ENCODE data around the gene CNN3.

The CNN3 gene

DNA sequence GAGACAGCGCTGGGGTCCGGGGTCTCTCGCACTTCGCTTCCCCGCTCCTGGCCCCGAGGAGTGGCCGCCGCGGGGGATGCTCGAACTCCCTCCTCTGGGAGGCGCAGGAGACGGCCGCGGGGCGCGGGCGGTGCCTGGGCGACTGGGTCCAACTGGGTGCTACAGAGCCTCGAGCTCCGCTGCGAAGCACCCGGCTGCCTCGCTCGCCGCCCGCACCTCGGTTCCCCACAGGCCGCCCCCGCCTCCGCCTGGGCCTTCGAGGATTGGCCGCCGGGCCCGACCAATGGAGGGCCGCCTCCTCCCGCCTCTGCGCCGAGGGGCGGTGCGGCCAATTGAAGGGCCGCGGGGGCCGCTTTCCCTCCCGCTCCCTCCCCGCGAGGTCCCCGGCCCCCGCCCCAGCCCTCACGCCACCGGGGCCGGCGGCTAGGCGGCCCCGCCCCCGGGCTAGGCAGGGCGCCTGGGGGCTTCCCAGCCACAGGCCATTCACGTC is at the start of gene CNN3:
Gene CNN3 (minus strand): TSS at position 196 of the 490 bp plus-strand sequence. CDS start 216 bp downstream, outside the sequence.
- TF ChIP-seq, protein P1, sequence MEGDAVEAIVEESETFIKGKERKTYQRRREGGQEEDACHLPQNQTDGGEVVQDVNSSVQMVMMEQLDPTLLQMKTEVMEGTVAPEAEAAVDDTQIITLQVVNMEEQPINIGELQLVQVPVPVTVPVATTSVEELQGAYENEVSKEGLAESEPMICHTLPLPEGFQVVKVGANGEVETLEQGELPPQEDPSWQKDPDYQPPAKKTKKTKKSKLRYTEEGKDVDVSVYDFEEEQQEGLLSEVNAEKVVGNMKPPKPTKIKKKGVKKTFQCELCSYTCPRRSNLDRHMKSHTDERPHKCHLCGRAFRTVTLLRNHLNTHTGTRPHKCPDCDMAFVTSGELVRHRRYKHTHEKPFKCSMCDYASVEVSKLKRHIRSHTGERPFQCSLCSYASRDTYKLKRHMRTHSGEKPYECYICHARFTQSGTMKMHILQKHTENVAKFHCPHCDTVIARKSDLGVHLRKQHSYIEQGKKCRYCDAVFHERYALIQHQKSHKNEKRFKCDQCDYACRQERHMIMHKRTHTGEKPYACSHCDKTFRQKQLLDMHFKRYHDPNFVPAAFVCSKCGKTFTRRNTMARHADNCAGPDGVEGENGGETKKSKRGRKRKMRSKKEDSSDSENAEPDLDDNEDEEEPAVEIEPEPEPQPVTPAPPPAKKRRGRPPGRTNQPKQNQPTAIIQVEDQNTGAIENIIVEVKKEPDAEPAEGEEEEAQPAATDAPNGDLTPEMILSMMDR (IDR thresholded peaks at IDR 0.05; ENCODE audit: insufficient read depth, low read depth, low read length, missing control alignments), result no peak
- peak; percentile 89 for DNase-seq (ENCODE audit: low read depth)
- peak within 1 kb of the TSS; percentile 68 for H3K4me3 ChIP-seq (ENCODE audit: low read length)

DNA sequence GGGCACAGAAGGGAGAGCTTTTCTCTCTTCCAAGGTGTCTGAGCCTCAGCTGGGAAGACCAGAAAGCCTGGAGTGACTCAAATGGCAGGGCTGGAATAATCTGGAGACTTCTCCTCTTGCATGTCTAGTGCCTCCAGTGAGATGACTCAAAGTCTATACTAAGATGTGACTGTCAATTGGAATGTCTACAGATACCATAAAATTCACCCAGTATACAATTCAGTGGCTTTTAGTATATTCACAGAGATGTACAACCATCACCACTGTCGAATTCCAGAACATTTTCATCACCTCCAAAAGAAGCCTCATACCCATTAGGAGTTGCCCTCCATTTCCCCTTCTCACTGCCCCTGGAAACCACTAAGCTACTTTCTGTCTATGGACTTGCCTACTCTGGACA is 47.9 kb upstream of the CNN3 start:
- DNase-seq (ENCODE audit: low read depth), result peak; percentile 86
- TF ChIP-seq, protein P1 (IDR thresholded peaks at IDR 0.05; ENCODE audit: insufficient read depth, low read depth, low read length, missing control alignments), result no peak
- no peak overlapping the region for H3K4me3 ChIP-seq (ENCODE audit: low read length)

DNA sequence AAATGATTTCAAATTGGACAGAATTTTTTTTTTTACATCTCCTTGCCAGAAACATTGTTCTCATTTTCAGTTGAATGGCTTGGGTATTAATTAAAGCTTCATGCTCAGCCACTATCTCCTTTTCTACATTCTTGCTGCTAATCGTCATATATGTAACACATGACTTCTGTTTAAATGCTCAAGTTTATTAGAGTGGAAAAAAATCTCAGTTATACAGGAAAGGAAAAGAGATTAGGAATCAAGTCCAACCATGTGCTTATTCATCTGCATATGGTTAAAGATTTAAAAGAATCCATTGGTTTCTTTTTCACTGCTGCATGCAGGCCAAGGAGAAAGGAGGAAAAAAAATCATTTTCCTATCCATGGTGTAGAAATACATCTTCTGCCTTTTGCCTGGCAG is 47.3 kb upstream of the CNN3 start:
- TF ChIP-seq, protein P1 (IDR thresholded peaks at IDR 0.05; ENCODE audit: insufficient read depth, low read depth, low read length, missing control alignments), result no peak
- no peak overlapping the region for H3K4me3 ChIP-seq (ENCODE audit: low read length)
- no peak for DNase-seq (ENCODE audit: low read depth)

DNA sequence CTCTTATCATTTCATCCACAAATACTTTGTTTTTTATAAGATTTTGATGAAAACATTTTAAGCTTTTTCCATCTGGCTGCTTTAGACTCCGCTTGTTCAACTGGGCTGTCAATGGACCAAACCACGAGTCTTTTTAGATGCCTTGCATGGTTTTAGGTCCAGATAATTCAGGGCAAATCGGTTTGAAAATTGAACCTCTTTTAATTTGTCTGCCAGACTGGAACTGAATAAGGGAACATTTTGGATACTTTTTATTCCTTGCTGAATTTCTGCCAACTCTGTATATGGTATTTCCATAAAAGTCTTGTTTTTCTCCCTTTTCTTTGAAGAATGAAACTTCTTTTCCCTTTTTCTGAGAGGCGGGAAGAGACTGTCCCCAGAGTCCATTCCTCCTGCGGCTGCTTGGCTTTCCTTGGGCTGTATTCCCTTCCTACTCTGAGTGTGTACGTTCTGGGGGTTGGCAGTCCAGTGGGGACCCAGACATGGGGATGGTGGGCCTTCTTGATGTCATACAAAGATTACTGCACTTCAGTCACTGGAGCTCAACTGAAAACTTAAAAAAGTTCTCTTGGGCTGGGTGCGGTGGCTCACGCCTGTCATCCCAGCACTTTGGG is 46.5 kb upstream of the CNN3 start:
- TF ChIP-seq, protein P1 (IDR thresholded peaks at IDR 0.05; ENCODE audit: insufficient read depth, low read depth, low read length, missing control alignments), result no peak
- H3K4me3 ChIP-seq (ENCODE audit: low read length), result no peak overlapping the region
- DNase-seq (ENCODE audit: low read depth), result no peak

DNA sequence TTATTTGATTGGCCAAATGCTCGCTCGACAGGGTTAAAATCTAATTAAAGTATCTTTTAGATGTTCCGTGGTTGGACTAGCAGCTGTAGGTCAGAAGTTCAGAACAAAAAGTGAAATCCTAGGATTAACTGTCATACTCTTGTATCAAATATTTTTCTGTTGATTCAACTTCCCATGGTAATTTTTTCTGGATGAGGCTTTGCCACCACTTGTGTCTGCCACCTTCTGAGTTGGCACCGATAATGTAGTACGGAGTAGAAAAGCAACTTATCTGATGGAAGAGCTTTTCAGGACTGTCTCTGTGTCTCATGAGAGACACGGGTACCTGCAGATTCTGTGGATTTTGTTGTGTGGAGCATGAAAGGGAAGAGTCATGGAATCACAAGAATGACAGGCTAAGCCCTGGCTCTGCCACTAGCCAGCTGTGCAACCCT is 44.6 kb upstream of the CNN3 start:
- TF ChIP-seq, protein P1 (IDR thresholded peaks at IDR 0.05; ENCODE audit: insufficient read depth, low read depth, low read length, missing control alignments), result no peak
- DNase-seq (ENCODE audit: low read depth), result peak; percentile 60
- no peak overlapping the region for H3K4me3 ChIP-seq (ENCODE audit: low read length)

DNA sequence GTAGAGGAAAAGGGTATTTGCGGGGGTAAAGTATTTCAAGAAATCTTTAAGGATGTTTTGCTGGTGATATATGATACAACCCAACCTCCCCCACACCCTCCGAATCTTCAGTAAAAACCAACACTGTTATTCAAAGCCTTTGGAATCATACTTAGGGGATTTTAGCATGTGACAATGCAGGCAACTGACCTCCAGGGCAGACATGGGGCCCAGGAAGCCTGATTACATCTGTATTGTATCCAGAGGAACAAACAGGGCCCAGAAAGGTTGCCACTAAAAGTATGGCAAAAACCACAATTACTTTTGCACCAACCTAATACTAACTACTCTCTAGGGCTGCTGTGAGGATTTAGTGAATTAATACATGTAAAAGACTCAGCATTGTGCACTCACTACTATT is 43.9 kb upstream of the CNN3 start:
- H3K4me3 ChIP-seq (ENCODE audit: low read length), result no peak overlapping the region
- DNase-seq (ENCODE audit: low read depth), result no peak
- TF ChIP-seq, protein P1 (IDR thresholded peaks at IDR 0.05; ENCODE audit: insufficient read depth, low read depth, low read length, missing control alignments), result no peak

DNA sequence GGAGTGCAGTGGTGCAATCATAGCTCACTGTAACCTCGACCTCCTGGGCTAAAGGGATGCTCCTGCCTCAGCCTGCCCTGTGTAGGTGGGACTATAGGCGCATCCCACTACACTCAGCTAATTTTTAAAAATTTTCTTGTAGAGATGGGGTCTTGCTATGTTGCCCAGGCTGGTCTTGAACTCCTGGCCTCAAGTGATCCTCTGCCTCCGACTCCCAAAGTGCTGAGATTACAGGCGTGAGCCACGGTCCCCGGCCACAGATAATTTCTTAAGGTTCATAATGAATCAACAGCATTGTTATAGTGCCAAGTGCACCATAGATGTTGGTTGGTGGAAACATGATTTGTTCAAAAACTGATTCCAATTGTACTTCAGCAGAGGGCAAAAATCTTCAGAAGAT is 42.2 kb upstream of the CNN3 start:
- no peak for DNase-seq (ENCODE audit: low read depth)
- TF ChIP-seq, protein P1 (IDR thresholded peaks at IDR 0.05; ENCODE audit: insufficient read depth, low read depth, low read length, missing control alignments), result no peak
- H3K4me3 ChIP-seq (ENCODE audit: low read length), result no peak overlapping the region

Data from epithelial cell of esophagus (primary cell).